Retinal pigment epithelial cell (primary cell): Measurements from ENCODE around the gene SYT9.

ENCODE experiments used
- DNase-seq: peaks from one replicate; pipeline ENCODE4 v3.0.0-alpha.2; 2010; ENCODE audit warnings: low read depth
- H3K4me3 ChIP-seq: 2 replicates; pipeline ENCODE4 v1.5.1; 2011; ENCODE audit warnings: mild to moderate bottlenecking, low read length, control low read depth, moderate library complexity
- TF ChIP-seq, protein P1 (sequence below): conservative IDR thresholded peaks from 2 replicates; pipeline ENCODE4 v1.5.1; 2011; ENCODE audit warnings: low read depth, low read length, control low read depth, inconsistent platforms

The SYT9 gene, protein sequence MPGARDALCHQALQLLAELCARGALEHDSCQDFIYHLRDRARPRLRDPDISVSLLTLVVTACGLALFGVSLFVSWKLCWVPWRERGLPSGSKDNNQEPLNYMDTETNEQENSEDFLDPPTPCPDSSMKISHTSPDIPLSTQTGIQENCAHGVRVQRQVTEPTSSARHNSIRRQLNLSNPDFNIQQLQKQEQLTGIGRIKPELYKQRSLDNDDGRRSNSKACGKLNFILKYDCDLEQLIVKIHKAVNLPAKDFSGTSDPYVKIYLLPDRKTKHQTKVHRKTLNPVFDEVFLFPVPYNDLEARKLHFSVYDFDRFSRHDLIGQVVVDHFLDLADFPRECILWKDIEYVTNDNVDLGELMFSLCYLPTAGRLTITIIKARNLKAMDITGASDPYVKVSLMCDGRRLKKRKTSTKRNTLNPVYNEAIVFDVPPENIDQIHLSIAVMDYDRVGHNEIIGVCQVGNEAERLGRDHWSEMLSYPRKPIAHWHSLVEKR

DNA sequence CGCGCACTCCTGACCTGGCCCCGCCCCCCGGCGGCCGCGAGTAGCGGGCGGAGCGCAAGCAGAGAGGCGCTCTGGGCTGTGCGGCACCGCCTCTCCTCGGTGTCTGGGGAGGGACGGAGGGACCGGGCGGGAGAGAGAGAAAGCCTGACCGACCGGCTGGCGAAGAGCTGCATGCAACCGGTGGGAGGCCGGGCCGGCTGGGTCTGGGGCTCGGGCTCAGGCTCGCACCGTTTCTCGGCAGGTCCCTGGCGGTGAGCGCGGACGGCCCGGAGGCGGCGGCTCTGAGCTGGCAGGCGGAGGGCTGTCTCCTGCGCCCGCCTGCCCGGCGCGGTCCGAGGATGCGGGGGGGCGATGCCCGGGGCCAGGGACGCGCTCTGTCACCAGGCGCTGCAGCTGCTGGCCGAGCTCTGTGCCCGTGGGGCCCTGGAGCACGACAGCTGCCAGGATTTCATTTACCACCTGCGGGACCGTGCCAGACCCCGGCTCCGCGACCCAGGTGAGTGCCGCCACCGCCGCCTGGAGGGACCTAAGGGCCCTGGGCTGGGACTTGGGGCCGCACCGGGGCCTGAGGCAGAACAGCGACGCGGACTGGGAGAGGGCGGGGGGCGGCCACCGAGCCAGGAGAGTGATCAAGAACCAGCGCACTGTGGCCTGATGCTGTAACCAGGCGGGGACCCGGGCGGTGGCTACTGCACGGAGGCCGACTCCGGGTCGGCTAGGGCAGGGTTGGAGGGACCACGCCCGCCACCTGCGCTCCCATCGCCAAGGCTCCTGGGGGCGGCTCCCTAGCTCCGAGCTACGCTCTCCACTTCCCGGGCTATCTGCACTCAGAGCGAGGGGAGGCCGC, at the start of gene SYT9:
TSS of gene SYT9 (plus strand) at position 69 of the 847 bp plus-strand sequence. CDS start at position 352, 283 bp downstream.
- peak; percentile 3 for DNase-seq

DNA sequence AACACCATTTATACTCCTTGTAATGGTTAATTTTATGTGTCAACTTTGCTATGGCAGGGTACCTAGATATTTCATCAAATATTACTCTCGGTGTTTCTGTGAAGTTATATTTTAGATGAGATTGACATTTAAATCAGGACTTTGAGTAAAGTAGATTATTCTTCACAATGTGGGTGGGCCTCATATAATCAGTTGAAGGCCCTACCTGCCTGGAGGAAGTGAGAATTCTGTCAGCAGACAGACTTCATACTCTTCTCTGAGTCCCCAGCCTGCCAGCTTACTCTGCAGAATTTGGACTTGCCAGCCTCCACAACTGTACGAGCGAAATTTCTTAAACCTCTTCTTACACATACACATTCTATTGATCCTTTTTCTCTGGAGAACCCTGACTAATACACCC, 49.3 kb upstream of the SYT9 start:
- DNase-seq = no peak
- TF ChIP-seq, protein P1, sequence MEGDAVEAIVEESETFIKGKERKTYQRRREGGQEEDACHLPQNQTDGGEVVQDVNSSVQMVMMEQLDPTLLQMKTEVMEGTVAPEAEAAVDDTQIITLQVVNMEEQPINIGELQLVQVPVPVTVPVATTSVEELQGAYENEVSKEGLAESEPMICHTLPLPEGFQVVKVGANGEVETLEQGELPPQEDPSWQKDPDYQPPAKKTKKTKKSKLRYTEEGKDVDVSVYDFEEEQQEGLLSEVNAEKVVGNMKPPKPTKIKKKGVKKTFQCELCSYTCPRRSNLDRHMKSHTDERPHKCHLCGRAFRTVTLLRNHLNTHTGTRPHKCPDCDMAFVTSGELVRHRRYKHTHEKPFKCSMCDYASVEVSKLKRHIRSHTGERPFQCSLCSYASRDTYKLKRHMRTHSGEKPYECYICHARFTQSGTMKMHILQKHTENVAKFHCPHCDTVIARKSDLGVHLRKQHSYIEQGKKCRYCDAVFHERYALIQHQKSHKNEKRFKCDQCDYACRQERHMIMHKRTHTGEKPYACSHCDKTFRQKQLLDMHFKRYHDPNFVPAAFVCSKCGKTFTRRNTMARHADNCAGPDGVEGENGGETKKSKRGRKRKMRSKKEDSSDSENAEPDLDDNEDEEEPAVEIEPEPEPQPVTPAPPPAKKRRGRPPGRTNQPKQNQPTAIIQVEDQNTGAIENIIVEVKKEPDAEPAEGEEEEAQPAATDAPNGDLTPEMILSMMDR = no peak

More for the DNA sequence above, at the start of gene SYT9:
- TF ChIP-seq, protein P1 = no peak
- H3K4me3 ChIP-seq = peak within 1 kb of the TSS; percentile 53

DNA sequence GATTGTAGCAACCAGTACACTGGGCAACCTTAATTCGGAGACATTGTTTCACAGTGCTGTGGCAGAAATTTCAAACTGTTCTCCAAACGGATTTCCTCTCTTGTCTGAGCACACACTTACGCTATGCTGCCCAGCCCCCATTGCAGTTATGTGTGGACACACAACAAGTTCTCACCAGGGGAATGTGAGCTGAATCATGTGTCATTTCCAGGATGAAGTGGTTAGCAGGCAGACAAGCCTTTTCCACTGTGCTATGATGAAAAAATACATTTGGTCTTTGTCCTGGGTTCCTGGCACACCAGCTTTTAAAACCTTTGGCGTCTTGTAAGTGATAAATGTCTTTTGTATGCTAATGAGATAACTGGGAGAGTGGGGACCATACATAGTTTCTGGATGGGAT, 46.9 kb upstream of the SYT9 start:
- TF ChIP-seq, protein P1 = no peak
- H3K4me3 ChIP-seq = no peak overlapping the region
- peak; percentile 69 for DNase-seq

More for the DNA sequence above, 49.3 kb upstream of the SYT9 start:
- no peak overlapping the region for H3K4me3 ChIP-seq

DNA sequence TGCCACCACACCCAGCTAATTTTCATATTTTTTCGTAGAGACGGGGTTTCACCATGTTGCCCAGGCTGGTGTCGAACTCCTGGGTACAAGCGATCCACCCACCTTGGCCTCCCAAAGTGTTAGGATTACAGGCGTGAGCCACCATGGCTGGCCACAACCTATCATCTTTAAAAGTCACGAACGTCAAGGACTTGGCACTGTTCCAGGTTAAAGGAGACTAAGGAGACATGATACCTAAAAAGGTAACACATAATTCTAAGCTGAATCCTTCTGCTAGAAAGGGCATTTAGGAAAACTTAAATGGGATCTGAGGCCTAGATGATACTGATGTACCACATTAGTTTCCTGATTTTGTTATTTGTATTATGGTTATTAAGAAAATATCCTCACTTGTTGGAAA, 43.3 kb upstream of the SYT9 start:
- DNase-seq = no peak
- H3K4me3 ChIP-seq = no peak overlapping the region
- TF ChIP-seq, protein P1 = no peak

DNA sequence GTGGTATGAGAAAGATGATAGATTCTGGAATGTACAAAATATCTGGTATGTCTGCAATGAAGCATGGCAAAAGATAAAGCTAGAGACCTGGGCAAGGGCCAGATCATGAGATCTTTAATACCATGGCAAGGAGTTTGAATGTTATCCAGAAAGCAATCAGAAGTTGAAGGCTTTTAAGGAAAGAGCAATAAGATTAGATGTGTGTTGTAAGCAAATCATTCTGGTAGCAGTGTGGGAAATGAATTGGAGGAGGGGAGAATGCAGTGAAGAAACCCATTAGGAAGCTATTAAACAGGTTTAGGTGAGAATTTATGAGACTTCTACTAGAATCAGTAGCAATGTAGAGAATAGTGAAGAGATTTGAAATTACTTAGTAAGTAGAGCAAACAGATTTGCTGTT, 32.2 kb upstream of the SYT9 start:
- TF ChIP-seq, protein P1 = no peak
- no peak overlapping the region for H3K4me3 ChIP-seq
- peak; percentile 35 for DNase-seq

DNA sequence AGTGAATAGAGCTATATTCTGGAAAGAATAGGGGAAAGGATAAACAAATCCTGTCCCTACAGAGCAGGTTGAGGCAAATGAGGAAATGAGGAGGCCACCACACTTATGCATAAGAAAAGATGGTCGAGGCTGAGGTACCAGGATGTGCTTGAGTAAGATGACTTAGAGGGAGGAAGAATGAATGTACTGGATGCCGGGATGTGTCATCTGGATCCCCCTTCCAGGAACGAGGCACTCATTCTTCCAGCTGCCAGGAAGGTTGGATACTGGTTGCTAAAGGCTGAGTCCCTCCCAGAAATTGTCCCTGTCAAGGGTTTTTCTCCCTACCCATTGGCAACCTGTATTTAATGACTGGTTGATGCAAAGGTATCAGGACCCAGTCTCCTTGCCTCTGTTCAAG, 31.1 kb upstream of the SYT9 start:
- DNase-seq = no peak
- no peak overlapping the region for H3K4me3 ChIP-seq
- TF ChIP-seq, protein P1 = no peak
